A673 (cell line): Measurements from ENCODE around the gene SPATA31C1.
"Not testable (repeated sequence)": the region's sequence is repeated elsewhere in the genome, so short reads cannot be mapped to it uniquely, and the experiment has no call there.

Experiments used
- CTCF ChIP-seq: fragments of 300-800, 200-600 bp; sonication (generic); conservative IDR thresholded peaks from 2 replicates; pipeline ENCODE4 v1.5.1; 2017; ENCODE audit warnings: low read depth, mild to moderate bottlenecking, antibody characterized with exemption, low read length, moderate library complexity, mixed read lengths
- EZH2 ChIP-seq: fragments of 200-600 bp; sonication (generic); IDR thresholded peaks from 2 replicates; pipeline ENCODE4 v1.6.1; 2017; ENCODE audit warnings: borderline replicate concordance, low read depth, mild to moderate bottlenecking, mixed read lengths, antibody characterized with exemption, low read length; ENCODE audit not compliant: poor library complexity, severe bottlenecking

DNA sequence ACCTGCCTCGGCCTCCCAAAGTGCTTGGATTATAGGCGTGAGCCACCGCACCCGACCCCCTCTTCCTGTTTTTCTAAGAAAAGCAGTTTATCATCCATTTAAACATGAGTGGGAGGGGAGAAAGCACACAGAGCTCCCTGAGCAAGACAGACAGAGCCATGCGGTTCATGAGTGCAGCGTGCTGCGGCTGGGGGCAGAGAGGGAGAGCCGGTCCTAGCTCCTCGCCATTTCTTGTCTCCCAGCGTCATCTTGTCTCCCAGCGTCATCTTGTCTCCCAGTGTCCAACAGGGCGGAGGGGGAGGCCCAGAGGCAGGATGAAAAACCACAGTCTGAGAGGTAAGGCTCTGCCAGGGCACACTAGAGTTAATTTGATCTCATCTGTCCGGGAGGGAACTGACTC lies 1.3 kb downstream of the SPATA31C1 start:
- TF ChIP-seq CTCF, EZH2: not testable (repeated sequence)
